ENCODE results near the gene CYB5R4.

DNA sequence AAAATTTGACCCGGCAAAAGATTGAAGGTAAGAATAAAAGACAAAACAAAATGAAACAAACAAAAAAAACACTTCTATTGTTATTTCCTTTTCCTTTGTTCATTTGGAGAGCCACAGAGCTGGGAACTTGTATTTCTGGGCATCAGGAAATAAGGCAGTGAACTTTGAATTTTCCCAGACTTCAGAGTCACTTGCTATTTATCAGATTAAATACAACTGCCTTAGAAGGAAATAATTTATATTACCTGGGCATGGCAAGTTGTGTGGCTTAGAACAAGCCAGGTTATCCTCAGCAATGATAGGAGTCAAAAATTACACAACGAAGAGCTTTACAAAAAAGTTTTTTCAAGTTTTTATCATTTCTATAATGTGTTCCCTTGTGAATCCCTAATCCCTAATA, 153.9 kb downstream of the CYB5R4 start:
- TF ChIP-seq POLR2AphosphoS5 (IDR thresholded peaks at IDR 0.05) = no peak
- TF ChIP-seq, protein P1, sequence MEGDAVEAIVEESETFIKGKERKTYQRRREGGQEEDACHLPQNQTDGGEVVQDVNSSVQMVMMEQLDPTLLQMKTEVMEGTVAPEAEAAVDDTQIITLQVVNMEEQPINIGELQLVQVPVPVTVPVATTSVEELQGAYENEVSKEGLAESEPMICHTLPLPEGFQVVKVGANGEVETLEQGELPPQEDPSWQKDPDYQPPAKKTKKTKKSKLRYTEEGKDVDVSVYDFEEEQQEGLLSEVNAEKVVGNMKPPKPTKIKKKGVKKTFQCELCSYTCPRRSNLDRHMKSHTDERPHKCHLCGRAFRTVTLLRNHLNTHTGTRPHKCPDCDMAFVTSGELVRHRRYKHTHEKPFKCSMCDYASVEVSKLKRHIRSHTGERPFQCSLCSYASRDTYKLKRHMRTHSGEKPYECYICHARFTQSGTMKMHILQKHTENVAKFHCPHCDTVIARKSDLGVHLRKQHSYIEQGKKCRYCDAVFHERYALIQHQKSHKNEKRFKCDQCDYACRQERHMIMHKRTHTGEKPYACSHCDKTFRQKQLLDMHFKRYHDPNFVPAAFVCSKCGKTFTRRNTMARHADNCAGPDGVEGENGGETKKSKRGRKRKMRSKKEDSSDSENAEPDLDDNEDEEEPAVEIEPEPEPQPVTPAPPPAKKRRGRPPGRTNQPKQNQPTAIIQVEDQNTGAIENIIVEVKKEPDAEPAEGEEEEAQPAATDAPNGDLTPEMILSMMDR (IDR thresholded peaks at IDR 0.05) = no peak

Measured in prostate gland (tissue), 2 donors.